Sigmoid colon (tissue), 7 donors: ENCODE results near the gene YAP1. TPM values are rescaled to one million over a fixed set of nuclear protein-coding genes. Genes with fewer than 3 reads are reported as not detected.
A peak's percentile ranks its signal among the peaks of the same experiment; 100 is the strongest.

ENCODE experiments used
- DNase-seq: peaks from one replicate; pipeline ENCODE4 v3.0.0-alpha.2; 2019
- H3K27ac ChIP-seq, 4 donors: fragments of 200-600 bp; sonication (generic); one replicate each; pipeline ENCODE4 v1.5.1; 2016 to 2019; ENCODE audit warnings: mild to moderate bottlenecking in 1 of 4
- H3K27me3 ChIP-seq, 3 donors: fragments of 200-600 bp; sonication (generic); one replicate each; pipeline ENCODE4 v1.5.1; 2019; ENCODE audit warnings: mild to moderate bottlenecking in 1 of 3
- H3K36me3 ChIP-seq, 4 donors: fragments of 200-600 bp; sonication (generic); one replicate each; pipeline ENCODE4 v1.5.1; 2016 to 2019
- H3K4me1 ChIP-seq, 4 donors: fragments of 200-600 bp; sonication (generic); one replicate each; pipeline ENCODE4 v1.5.1; 2017 to 2019
- H3K4me3 ChIP-seq, 4 donors: fragments of 200-600 bp; sonication (generic); one replicate each; pipeline ENCODE4 v1.5.1; 2017 to 2019; ENCODE audit warnings: mild to moderate bottlenecking in 2 of 4, moderate library complexity in 1 of 4
- H3K9me3 ChIP-seq, 4 donors: fragments of 200-600 bp in 3 of 4; sonication (generic) in 3 of 4; one replicate each; pipeline versions ENCODE4 v1.5.1 to v1.6.1; 2013 to 2019
- CTCF ChIP-seq, 4 experiments: fragments of 450-650 bp in 3 of 4; fragments of 200-600 bp in 1 of 4; IDR thresholded peaks; one replicate each; pipeline ENCODE4 v1.5.1; 2016 to 2019; ENCODE audit warnings: antibody characterized with exemption in 4 of 4, mild to moderate bottlenecking in 3 of 4, moderate library complexity in 2 of 4
- EP300 ChIP-seq, 4 donors: sonication (generic); formaldehyde crosslinking; IDR thresholded peaks; one replicate each; pipeline ENCODE4 v1.6.1; 2017; ENCODE audit warnings: antibody characterized with exemption in 4 of 4
- POLR2A ChIP-seq, 2 donors: fragments of 450-650 bp; IDR thresholded peaks; one replicate each; pipeline ENCODE4 v1.6.1; 2016; ENCODE audit warnings: antibody characterized with exemption in 2 of 2, mild to moderate bottlenecking in 2 of 2, moderate library complexity in 2 of 2
- POLR2AphosphoS5 ChIP-seq, 4 donors: sonication (generic); formaldehyde crosslinking; IDR thresholded peaks; one replicate each; pipeline ENCODE4 v1.6.1; 2017; ENCODE audit warnings: antibody characterized with exemption in 4 of 4
- WGBS, 2 donors: extraction: QIAGEN DNeasy Blood & Tissue Kit; methylation state at CpG; one replicate each; pipeline ENCODE4 v1.1.7; 2013; 5-methylcytosine and 5-hydroxymethylcytosine counted together
- intact Hi-C: fragments of 100-400 bp; cut with DNase I; formaldehyde crosslinking; loops from one replicate; pipeline ENCODE4 v1.15.1; 2023
- polyA plus RNA-seq, 3 donors: library from polyadenylated mRNA; stranded (reverse); fragments of 200-250 nt; gene quantifications; one replicate each; pipeline ENCODE4 v1.2.3, GENCODE V29; 2013
- total RNA-seq, 4 donors: library from RNA; depleted of rRNA; stranded (reverse); fragments of >200 nt; gene quantifications; one replicate each; pipeline ENCODE4 v1.1.0, GENCODE V29; 2016
- donor health status: healthy with polysubstance abuse.
- donor health status: Bipolar disorder and iron deficiency.
- donor health status: healthy.

YAP1 gene
- total and polyA plus RNA-seq, 7 donors: 12.0 to 239 (median 159) TPM

DNA sequence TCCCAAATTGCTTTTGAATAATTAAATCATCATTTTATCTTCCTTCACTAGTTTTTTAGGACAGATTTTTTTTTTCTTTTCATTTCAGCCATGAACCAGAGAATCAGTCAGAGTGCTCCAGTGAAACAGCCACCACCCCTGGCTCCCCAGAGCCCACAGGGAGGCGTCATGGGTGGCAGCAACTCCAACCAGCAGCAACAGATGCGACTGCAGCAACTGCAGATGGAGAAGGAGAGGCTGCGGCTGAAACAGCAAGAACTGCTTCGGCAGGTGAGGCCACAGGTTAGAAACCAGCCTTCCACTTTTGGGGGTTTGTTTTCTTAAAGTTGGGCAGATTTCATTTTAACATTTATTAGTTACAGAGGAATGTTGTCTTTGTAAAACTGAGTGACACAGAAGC, 95.6 kb downstream of the YAP1 start:
- TF ChIP-seq CTCF (IDR thresholded peaks at IDR 0.05) (no peak), POLR2AphosphoS5 (IDR thresholded peaks at IDR 0.05) (no peak), POLR2A (IDR thresholded peaks at IDR 0.05) (no peak), EP300 (IDR thresholded peaks at IDR 0.05) (no peak)
- WGBS, 2 donors: 85 to 90% methylated on average over 4 of the region's 4 CpGs
- DNase-seq: no peak
- intact Hi-C loops: no loop called here
- Histone ChIP-seq H3K27me3 (no peaks in the 10 kb centered on the region), H3K4me3 (no peak overlapping the region), H3K27ac (peak overlapping the region in 1 of 4 donors; percentile 61), H3K36me3 (peaks cover 0 to 42% (median 3%) of the 10 kb centered on the region in 4 donors), H3K9me3 (no peaks in the 10 kb centered on the region), H3K4me1 (peaks cover 0 to 36% (median 18%) of the 10 kb centered on the region in 4 donors)

DNA sequence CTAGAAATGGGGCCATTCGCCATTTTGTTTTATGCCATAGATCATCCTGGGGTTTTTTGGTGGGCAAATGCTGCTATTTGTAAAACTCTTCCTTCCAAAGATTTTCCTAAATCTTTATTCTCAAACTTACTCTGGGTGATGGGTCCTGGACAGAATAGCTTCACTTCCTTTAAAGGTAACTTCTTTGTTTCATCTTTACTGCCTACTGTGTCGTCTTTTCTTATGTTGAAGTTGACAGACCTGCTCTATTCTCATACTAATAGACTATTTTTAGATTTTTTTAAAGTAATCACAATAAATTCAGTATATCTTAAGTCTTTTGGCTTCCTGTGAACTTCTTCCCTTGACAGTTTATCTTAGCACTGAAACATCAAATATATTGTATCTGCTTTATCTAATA, 98.6 kb downstream of the YAP1 start:
- H3K36me3 ChIP-seq: peaks cover 0 to 67% (median 5%) of the 10 kb centered on the region in 4 donors
- H3K9me3 ChIP-seq: no peaks in the 10 kb centered on the region
- H3K27me3 ChIP-seq: no peaks in the 10 kb centered on the region
- 90 to 92% methylated on average over 2 of the region's 2 CpGs for WGBS, 2 donors
- peak overlapping the region in 3 of 4 donors; percentile 9 to 50 (median 38) for H3K27ac ChIP-seq
- TF ChIP-seq POLR2AphosphoS5 (IDR thresholded peaks at IDR 0.05) (no peak), POLR2A (IDR thresholded peaks at IDR 0.05) (no peak), EP300 (IDR thresholded peaks at IDR 0.05) (no peak), CTCF (IDR thresholded peaks at IDR 0.05) (no peak)
- H3K4me3 ChIP-seq: no peak overlapping the region
- intact Hi-C loops: no loop called here
- H3K4me1 ChIP-seq: peaks cover 0 to 32% (median 18%) of the 10 kb centered on the region in 4 donors
- no peak for DNase-seq

DNA sequence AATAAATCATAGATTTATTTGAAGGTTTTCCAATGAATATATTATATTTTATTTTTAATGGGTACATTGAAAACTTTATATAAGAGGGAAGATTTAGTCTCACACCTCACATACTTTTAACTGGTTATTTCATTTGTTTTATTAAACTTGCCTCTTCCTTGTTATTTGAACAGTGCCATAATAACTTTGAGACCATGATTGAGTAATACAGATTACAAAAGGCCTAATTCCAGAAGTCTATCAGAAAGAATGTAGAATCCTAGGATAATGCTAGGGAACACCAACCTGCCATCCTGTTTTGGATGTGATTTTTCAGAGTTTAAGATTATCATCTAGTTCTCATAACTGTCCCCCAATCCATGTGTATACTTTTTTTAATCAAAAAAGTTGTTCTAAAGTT, 104.4 kb downstream of the YAP1 start:
- no peaks in the 10 kb centered on the region for H3K9me3 ChIP-seq
- H3K27me3 ChIP-seq: no peaks in the 10 kb centered on the region
- no peak overlapping the region for H3K27ac ChIP-seq
- H3K36me3 ChIP-seq: peaks cover 0 to 51% (median 3%) of the 10 kb centered on the region in 4 donors
- intact Hi-C loops: loop anchor here (5.0 kb wide), 1 partner anchor 102 kb away; the partner anchor contains the start of gene YAP1
- peaks cover 0 to 9% (median 8%) of the 10 kb centered on the region in 4 donors for H3K4me1 ChIP-seq
- DNase-seq: no peak
- TF ChIP-seq CTCF (IDR thresholded peaks at IDR 0.05) (no peak), POLR2AphosphoS5 (IDR thresholded peaks at IDR 0.05) (no peak), POLR2A (IDR thresholded peaks at IDR 0.05) (no peak), EP300 (IDR thresholded peaks at IDR 0.05) (no peak)
- H3K4me3 ChIP-seq: no peak overlapping the region

DNA sequence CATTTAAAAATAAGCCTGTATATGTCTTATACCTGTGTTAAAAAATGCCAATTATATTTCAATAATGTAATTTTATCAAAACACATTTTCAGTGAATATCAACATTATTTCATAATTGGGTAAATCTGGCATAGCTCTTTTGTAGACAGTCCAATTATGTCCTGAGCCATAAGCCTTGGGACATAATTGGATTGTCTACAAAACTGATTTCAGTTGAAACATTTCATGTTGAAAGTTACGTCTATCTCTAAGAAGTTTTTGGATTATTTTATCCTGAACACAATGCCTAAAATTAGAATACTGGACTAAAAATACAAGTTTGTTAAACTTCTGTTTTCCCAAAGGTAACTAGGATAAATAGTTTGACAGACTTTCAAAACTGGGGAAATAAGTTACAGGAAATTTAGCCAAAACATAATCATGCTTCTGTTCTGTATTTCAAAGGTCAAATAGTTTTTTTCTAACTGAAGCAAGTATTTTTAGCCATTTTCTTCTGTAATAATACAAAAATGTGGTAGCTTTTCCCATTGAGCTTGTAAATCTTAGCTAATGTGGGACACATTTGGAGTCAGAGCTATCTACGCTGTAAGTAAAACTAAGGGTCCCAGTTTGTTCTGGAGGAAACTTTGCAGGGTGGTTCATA, 106.3 kb downstream of the YAP1 start:
- H3K4me3 ChIP-seq: no peak overlapping the region

More for the DNA sequence above, 106.3 kb downstream of the YAP1 start:
- Histone ChIP-seq H3K9me3 (no peaks in the 10 kb centered on the region), H3K4me1 (peaks cover 0 to 7% (median 7%) of the 10 kb centered on the region in 4 donors), H3K27ac (peak overlapping the region in 3 of 4 donors; percentile 42 to 57 (median 45)), H3K36me3 (peaks cover 0 to 32% (median 3%) of the 10 kb centered on the region in 4 donors), H3K27me3 (no peaks in the 10 kb centered on the region)
- no peak for DNase-seq
- intact Hi-C loops: no loop called here
- 86 to 91% methylated on average over 2 of the region's 2 CpGs for WGBS, 2 donors
- no peak for TF ChIP-seq EP300 (IDR thresholded peaks at IDR 0.05)
- TF ChIP-seq POLR2A (IDR thresholded peaks at IDR 0.05): no peak
- peak in 2 of 4 donors; percentile 18 to 48 for TF ChIP-seq POLR2AphosphoS5 (IDR thresholded peaks at IDR 0.05)
- TF ChIP-seq CTCF (IDR thresholded peaks at IDR 0.05): no peak
